ENCODE measurements around the gene CDC5L.

The CDC5L gene

DNA sequence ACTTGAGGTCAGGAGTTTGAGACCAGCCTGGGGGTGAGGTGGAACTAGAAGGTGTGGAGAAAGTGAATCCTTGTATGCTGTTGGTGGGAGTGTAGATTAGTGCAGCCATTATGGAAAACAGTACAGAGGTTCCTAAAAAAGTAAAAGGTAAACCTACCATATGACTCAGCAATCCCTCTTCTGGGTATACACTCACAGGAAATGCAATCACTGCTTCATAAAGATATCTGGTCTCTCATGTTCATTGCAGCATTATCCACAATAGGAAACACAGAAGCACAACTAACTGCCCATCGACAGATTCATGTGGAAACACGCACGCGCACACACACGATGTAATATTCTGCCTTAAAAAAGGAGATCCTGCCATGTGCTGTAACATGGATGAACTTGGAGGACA is 66.7 kb downstream of the CDC5L start:
- no peak for DNase-seq

DNA sequence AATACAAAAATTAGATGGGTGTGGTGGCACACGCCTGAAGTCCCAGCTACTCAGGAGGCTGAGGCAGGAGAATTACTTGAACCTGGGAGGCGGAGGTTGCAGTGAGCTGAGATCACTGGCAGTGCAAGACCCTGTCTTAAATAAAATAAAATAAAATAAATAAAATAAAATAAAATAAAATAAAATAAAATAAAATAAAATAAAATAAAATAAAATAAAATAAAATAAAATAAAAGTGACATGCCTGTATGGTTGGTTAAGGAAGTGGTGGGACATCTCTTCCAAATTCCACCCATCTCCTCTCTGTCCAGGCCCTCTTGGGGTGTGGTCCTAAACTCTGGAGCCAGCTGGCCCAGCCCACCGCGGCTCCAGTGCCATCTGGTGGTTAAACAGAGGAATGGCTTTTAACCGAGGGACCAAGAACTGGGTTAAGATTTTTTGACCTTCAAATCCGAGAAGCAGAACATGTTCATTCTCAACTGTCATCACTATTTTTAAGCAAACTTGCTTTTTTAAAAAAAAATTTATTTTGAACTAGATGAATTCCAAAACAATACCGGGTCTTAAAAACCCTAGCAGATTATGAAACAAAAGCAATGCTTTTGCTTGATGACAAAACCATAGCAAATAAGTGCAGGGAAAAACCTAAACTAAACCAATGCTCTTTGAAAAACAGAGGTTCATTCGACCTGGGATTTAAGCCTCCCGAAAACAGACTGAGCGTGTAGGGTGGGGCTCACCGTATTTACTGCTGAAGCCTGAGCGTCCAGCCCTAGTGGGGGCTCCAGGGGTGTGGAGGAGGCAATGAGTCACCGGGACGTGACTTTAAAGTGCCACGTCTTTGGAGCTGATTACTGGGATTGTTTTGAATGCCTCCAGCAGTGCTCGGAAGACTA is 68.8 kb downstream of the CDC5L start:
- peak; percentile 22 for DNase-seq

DNA sequence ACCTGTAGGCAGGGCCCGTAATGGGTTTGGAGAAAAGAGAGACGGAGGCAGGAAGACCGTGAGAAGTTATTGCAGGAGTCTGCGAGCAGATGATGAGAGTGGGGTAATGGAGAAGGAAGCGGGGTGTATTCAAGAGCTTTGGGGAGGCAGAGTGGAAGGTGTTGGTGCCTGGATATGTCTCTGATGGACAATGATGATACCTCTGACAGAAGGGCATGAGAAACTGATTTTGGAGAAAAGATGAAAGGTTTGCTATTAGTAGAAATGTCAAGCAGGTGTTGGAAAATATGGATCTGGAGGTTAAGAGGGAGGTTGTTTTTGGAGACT is 69.4 kb downstream of the CDC5L start:
- no peak for DNase-seq

DNA sequence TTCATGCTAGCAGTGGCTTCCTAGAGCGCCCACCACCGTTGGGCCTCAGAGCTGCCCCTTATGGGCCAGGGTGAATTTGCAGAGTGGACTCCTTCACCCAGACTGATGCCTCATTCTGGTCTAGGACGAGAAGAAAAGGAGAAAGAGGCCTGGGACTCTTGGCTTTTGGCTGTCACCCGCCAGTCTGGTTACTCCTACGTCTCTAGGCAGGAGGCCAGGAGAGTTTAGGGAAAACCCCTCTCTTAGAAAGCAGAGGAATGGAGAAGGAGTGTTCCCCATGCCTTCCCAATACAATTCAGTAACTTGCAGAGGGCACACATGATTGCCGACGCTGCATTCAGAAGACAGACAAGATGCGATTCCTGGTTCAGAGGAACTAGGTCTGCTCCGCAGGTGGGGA is 70.1 kb downstream of the CDC5L start:
- DNase-seq: no peak

DNA sequence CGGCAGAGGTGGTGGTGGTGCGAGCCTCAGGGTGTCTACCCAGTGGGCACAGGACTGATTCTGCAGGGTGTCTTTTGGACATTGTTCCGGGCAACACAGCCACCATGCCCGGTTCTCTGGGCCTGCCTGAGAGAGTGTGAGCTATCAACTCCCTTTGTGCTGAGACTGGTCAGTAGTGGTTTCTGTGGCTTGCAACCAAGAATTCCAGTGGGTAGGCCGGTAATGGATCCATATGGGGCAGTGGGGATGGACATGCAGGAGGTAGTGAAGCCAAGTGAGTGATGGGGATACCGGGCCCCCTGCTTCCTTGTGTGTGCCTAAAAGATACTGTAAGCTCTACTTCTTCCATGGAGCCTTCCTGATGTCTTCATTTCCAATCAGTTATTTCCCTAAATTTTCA is 71.0 kb downstream of the CDC5L start:
- no peak for DNase-seq

DNA sequence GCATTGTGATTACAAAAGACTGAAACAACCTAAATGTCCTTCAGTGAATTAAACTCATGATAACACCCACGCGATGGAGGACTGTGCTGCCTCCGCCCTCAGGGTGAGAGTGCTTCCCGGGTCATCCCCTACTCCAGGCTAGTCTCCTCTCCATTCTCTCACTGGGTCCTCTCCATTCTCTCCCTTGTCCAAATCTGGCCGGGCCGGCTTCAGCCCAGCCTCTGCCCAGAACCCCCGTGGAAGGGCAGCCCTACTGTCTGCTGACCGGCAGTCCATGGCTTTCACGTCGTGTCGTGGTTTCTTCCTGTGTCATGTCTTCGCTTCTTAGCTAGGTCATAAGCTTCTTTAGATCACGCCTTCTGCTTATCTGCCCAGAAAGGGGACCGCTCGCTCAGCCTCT is 74.8 kb downstream of the CDC5L start:
- no peak for DNase-seq

DNA sequence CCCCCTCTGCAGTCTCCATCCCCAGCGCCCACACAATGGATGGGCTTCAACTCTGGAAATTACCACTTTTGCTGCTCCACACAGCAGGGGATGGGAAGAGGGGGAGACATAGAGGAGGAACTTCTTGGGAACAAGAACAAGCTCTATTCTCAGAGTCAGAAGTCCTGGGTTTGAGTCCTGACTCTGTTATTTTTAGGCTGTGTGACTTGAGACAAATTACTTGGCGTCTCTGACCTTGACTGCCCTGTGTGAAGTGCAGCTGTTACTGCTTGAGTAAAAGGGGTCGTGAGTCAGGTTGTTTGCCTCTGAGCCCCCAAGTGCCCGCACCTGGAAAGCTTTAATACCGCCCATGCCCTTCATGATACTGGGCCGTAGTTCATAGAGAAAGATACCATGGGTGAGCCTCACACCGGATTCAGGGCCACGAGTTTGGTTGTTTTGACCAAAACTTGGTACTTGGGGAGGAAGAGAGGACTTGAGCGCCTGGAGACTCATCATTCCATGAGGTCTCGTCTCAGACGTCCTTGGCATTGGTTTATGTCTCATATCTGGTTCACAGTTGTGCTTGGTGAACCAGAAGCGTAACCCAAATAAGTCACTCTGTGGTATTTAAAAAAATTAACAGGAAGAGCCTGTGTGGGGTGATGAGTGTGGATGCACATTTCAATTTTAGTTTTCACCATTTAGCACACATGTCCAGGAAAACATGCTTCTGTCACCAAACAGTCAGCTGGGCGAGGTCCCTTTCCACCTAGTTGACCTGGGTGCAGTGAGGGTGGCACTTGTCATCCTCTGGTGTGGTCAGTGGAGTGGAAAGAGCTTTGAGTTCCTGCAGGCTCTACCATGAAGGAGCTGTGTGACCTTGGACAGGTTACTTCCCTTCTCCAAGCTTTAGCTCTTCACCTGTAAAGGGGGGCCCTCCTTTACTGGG is 75.6 kb downstream of the CDC5L start:
- DNase-seq: no peak

DNA sequence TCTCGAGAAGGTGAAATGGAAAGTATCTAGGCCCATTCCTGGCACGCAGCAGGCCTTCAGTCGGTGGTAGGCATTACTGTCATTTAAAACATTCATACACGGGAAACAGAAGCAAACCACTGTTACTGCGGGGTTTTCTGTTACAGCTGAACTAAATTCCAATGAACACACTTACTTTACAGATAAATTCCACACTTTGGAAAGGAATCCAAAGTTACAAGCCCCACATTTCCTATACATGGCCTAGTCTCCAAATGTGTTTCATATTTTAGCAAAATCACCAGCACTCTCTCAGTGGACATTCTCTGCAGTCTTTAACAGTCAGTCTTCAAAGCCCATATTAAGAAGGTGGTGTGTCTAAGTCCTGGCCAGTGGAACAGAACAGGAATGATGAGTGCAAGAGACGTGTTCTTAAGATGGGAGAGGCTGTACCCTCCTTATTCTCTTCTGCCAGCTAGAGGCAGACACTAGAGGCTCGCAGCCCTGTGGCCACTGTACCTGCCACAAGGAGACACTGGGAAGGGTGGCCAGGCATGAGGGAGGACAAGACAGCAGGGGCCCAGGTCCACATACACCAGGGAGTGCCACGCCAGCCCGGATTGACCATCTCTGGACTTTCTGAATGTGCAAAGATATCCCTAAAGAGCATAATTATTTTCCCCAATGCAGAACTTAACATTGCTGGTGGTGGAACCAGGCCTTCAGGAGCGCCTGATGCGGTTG is 76.4 kb downstream of the CDC5L start:
- no peak for DNase-seq

DNA sequence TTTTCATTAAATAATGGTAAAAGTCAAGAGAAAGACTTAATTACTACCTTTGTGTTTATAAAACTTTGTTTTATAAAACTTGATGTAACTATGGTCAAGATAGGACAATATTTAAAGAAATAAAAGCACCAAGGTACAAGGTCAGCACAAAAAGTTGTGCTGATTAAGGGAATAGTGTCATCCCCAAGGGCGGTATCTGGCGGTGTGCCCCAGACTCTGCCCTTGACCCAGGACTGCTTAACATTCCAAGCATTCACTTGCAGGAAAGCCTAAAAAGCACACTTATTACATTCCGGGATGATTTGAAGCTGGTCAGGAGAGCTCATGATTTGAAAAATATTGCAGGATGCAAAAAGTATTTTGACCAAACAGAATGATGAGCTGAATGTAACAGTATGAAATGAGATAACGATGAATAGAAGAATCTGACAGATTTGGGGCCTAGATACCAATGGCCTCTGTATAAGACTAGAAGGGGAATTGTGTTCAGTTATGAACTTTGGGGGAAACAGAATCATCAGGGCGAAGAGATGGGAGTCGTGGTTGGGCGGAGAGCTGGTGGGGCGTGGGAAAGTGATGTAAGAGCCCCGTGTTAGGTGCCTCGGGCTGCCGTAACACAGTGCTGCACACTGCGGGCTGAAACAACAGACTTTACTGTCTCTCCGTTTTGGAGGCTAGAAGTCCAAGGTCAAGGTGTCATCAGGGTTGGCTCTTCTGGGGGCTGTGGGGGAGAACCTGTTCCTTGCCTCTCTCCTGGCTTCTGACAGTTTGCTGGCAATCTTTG is 77.2 kb downstream of the CDC5L start:
- no peak for DNase-seq

DNA sequence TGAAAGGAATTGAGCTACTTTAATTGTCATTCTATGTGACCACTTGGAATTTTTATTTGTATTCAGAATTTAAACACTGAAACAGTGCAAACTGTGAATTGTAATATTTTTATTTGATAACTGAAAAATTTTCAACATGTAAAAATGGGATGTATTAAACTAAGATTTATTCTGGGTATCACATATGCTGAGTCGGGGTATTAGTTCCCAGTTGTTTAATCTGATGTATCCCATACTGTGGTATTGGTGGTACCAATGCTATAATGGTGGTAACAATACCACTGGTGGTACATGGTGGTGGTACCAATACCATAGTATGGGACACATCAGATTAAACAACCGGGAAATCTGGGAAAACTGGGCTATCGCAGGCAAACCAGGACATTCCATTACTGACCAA is 79.4 kb downstream of the CDC5L start:
- DNase-seq: no peak

DNA sequence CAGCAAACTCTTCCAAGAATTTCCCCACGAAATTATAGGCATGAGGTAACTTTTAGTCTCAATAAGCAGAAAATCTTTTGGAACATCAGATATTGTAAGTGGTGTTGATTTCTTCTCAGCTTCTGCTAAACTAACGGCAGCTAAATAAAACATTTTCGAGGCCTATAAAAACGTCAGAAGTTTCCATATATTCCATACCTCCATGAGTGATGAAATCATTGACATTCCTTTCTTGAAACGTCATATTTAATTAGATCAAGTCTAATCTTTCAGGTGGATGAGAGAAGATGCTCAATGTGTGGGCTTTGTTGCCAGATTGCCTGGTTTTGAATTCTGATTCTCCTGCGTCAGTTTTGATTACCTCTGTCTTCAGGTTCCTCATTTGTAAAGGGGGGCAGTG is 81.3 kb downstream of the CDC5L start:
- no peak for DNase-seq

DNA sequence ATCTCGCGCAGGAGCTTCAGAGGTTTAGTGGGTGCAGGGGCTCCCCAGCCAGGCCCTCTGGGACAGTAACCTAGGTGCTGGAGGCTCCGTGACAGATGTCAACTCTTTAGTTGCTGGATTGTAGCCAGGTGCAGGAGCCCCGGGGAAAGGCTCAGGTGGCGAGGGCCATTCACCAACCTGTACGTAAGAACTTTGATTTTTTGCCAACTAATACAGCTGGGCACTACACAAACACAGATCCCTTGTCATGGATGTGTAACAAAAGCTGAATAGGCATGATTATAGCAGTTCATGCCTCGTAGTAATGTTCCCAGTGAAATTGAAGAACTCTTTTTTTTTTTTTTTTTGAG is 82.6 kb downstream of the CDC5L start:
- no peak for DNase-seq

DNA sequence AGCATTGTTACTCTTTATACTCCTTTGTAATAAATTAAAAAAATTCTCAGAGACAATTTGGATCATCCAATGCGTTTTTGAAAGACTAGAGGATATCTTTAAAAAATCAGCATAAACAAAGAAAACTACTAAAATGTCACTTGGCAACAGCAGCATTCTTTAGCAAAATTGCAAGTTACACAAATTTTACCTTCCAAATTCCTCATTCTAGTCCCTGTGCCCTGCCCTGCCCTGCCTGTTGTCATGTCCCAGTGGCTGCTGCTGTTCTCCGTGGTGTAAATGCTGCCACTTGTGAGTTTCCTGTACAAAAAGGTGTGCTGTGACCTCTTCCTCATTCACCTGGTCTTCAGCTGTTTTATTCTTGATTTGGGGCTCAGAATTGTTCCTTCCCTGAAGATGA is 83.2 kb downstream of the CDC5L start:
- no peak for DNase-seq

DNA sequence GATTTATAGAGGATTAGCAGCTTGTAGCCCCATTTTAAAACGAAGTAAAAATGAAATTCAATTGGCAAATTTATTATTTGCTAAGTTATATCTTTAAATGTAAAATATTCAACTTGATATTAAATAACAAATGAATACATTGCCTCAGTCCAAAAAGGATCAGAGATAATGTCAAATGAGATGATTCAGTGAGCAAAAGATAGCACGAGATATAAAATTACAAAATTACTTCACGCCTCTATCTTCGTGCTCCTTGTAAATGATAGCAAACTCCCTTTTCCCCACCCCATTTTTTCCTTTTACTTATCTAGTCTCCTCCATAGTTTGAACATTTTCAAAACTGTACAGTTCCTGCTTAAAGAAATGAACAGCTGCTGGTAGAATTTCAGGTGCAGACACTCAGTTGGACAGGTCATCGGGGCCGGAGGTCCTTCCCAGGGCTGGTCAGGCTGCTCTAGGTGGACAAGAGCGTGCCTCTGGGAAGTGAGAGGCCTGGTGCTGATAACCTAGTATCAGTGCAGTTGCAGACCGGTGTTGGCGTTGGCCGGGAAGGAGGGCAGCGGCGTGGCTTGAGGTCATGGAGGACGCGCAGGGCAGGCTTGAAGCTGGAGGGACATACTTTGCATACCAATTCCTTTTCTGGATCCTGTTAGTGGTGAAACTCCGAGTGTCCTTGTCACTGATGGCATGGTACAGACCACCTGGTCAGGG is 83.9 kb downstream of the CDC5L start:
- no peak for DNase-seq

DNA sequence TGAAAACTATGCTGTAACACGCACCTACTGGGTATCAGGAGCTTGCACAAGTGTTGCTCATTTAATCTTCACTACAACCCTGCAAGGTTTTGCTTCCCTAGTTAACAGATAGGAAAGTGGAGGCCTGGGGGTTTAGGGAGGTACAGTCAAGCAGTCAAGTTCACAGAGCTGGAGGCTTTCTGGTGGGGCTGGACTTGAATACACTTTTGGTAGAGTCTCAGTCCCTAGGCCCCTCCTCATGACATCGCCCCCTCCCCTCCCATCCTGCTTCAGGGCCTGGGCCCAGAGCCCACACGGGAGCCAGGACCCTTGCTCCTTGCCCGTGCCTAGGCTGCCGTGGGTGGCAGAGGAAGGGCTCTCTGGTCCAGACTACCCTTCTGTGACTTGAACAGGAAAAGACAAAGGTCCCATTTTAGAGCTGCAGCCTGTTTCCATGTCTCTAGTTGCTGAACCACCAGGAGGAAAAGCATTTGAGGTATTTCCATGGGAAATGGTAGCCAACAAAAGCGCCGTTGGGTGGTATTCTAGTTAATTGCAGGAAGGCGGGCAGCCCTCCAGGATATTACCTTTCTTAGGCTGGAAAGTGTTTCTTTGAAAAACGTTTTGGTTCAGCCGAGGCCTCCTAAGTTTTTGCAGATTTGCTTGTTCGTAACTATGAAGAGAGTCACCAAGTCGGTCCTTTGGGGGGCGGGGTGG is 84.9 kb downstream of the CDC5L start:
- no peak for DNase-seq

DNA sequence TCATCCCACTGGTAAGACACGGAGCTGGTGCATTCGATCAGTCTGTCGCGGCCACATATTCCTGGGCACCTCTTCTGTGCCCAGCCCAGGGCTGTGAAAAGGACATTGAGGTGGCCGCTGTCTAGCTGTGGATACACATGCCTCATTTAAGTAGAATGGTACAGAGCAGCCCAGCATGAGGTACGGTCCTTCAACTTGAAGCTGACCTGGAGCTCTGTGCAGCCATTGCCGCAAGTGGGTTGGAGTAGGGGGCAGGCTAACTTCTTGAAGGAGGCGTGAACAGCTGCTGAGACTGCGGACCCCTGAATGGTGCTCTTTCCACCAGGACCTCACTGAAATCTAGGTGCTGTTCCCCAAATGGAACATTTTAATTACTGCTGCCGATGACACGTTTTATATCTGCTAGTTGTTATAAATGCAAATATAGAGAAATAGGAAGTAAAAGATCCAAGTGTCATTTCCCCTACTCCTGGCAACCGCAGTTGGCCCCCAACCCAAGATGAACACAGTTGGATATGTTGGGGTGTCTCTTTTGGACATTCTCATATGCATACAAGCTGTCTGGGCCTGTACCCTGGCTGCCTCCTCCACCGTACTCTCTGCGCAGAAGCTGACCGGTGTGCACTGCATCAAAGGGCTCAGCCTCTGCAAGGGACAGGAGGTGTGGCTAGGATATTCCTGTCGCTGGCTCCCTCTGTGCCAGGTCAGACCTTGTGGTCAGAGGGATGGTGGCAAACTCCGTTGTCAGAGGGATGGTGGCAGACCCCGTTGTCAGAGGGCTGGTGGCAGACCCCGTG is 86.1 kb downstream of the CDC5L start:
- DNase-seq: no peak

DNA sequence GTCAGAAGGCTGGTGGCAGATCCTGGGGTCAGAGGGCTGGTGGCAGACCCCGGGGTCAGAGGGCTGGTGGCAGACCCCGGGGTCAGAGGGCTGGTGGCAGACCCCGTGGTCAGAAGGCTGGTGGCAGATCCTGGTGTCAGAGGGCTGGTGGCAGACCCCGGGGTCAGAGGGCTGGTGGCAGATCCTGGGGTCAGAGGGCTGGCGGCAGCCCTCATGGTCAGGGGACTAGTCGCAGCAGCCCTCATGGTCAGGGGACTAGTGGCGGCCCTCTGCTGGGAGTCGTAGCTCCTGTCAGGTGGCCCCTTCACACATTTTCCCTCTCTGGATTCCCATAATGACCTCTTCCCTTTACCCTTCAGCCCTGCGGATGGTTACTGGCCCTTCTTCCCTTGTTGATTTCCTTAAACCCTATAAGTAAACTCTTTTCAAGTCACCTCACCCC is 86.7 kb downstream of the CDC5L start:
- DNase-seq: no peak

DNA sequence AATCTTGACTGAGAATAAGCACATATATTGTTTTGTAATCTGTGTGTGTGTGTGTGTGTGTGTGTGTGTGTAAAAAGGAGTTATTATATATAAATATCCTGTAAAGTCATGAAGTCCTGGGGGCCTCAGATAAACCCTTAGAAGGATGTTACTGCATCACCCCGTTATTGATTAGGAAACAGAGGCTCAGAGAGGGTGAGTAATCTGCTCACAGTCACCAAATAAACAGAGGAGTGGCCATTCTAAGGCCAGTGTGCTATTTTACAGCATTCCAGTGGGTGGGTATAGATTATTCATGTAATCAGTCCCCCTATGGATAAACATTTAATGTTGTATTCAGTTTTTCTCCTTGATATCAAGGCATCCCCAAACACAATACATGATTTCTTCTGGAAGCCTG is 87.1 kb downstream of the CDC5L start:
- no peak for DNase-seq

DNA sequence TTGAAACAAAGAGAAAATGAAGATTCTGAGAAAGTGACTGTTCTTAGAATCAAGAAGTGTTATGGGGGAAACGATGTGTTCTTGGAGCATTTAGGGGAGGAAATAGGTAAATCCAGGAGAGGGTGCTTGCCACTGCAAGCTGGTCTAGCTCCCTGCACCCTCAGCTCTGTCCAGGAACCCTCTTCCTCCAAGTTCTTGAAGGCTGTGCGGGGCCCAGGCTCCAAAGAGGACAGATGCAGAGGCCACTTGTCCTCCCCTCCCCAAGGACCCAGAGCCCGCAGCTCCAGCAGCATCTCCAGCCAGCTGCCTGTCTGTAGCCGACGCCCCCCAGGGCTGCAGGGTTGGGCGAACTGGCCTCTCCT is 87.9 kb downstream of the CDC5L start:
- DNase-seq: no peak

DNA sequence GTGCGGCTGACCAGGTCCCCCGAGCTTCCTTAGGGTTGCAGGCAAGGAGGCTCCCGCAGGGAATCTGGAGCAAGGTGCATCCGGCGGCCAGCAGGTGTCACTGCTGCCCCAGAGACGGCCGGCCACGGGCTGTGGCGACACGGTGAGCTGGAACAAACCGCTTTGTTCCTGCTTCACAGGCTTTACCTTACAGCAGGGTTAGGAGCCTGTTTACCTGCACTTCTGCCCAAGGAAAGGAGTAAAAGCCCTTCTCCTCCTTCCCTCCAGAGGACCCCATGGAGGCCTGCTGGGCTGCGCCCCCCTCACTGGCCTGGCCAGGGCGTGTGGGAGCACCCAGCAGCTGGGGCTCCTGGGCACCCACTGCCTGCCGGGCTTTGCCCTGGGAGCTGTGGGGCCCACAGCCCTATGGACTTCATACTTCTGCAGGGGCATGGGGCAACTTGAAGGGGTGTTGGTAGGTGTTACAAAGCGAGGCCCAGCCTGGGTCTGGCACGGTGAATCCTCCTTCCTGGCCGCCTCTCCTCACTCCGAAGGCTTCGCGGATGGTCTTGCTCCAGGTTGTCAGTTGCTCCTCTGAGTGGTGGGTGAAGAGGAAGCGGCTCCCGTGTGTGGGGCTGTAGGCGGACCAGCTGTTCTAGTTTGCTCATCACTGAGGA is 88.4 kb downstream of the CDC5L start:
- DNase-seq: peak; percentile 62

All from T-helper 9 cell (primary cell).